Calu3 (cell line): ENCODE results near the gene TXNIP. TPM values are rescaled to one million over a fixed set of nuclear protein-coding genes. Genes with fewer than 3 reads are reported as not detected.

ENCODE experiments used
- BruUV-seq: library from RNA; stranded (reverse); fragments of 400-500 nt; replicated peaks from 2 replicates; lab custom pipeline; 2021; lab: Mats Ljungman, UMichigan
- CTCF ChIA-PET: fragments of 300-600 bp; sonication (Branson Sonifier 250); formaldehyde crosslinking; loops from one replicate; lab custom pipeline; 2022; ENCODE audit warnings: antibody characterized with exemption; lab: Charles Lee
- DNase-seq: peaks from one replicate; pipeline ENCODE4 v3.0.0; 2022
- H3K27ac Mint-ChIP-seq: one replicate; pipeline ENCODE4 v1.8.0; 2022; ENCODE audit warnings: mixed read lengths; ENCODE audit not compliant: unreplicated experiment
- H3K27me3 Mint-ChIP-seq: one replicate; pipeline ENCODE4 v1.8.0; 2022; ENCODE audit warnings: mixed read lengths; ENCODE audit not compliant: unreplicated experiment
- H3K36me3 Mint-ChIP-seq: one replicate; pipeline ENCODE4 v1.8.0; 2022; ENCODE audit warnings: mild to moderate bottlenecking, moderate library complexity, mixed read lengths; ENCODE audit not compliant: insufficient read depth, unreplicated experiment
- H3K4me1 Mint-ChIP-seq: one replicate; pipeline ENCODE4 v1.8.0; 2022; ENCODE audit warnings: mild to moderate bottlenecking, low read depth, mixed read lengths; ENCODE audit not compliant: unreplicated experiment
- H3K4me3 Mint-ChIP-seq: one replicate; pipeline ENCODE4 v1.8.0; 2022; ENCODE audit warnings: mild to moderate bottlenecking, low read depth, moderate library complexity, mixed read lengths; ENCODE audit not compliant: unreplicated experiment
- H3K9me3 Mint-ChIP-seq: one replicate; pipeline ENCODE4 v1.8.0; 2022; ENCODE audit warnings: low read depth, mixed read lengths; ENCODE audit not compliant: unreplicated experiment
- intact Hi-C: fragments of 100-400 bp; cut with micrococcal nuclease; formaldehyde crosslinking; loops from one replicate; pipeline ENCODE4 v1.10.0; 2022; ENCODE audit not compliant: unreplicated experiment
- total RNA-seq: library from RNA; stranded (reverse); gene quantifications from 2 replicates; pipeline ENCODE4 v1.2.3, GENCODE V29; 2022
- TF ChIP-seq, protein P1 (sequence below): fragments of 200-600 bp; IDR thresholded peaks from one replicate; pipeline ENCODE4 v1.8.0; 2022; ENCODE audit warnings: antibody characterized with exemption; ENCODE audit not compliant: unreplicated experiment

Gene TXNIP
- total RNA-seq, 1 experiment from 2014 or later = 18.5 TPM

DNA sequence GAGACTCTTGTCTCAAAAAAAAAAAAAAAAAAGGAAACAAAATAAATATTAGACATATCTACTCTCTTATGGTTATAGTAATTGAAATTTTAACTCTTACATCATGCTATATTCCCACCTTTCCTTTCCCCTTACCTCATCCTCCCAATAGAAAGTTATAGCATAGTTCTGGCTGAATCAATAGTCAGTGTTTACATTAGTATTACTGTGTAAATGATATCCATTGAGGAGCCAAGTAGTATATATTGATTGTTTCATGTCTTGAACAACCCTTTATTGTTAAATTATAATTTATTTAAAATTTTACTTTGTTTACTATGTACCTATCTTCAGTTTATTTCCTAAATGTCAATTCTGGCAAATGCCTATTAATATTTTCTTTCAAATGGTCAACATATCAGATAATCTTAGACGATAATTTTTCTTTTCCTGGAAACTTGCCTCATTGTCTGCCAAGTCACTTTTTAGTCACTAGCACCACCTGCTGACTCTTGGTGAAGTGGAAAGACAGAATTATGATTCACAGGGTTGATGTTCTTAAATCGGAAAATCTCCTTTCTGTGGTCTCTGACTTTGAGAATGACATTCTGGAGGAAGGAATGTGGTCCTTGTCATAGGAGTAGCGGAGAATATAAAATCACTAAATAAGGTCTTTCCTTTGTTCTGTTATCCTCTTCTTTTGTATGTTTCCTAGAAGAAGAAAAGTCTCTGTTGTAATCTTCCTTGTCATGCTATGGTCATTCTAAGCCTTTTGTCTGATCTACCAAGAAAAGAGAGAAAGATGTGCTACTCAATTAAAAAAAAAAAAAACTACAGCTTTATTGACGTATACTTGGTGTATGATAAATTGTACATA lies 16.6 kb upstream of the TXNIP start:
- Mint-ChIP-seq H3K4me3 (no peak overlapping the region), H3K9me3 (no peaks in the 10 kb centered on the region), H3K36me3 (peaks cover 5% of the 10 kb centered on the region), H3K27ac (peak overlapping the region; percentile 58), H3K4me1 (no peaks in the 10 kb centered on the region), H3K27me3 (peaks cover 27% of the 10 kb centered on the region)
- peak; percentile 74 for DNase-seq
- CTCF ChIA-PET = interaction anchor here (0.6 to 5.0 kb wide), 9 partner anchors 12 to 1138 kb away, joined by 3 to 32 read pairs (median 5); partner anchors contain the start of genes NUDT17 and PIAS3
- no TSS peak for BruUV-seq
- TF ChIP-seq, protein P1, sequence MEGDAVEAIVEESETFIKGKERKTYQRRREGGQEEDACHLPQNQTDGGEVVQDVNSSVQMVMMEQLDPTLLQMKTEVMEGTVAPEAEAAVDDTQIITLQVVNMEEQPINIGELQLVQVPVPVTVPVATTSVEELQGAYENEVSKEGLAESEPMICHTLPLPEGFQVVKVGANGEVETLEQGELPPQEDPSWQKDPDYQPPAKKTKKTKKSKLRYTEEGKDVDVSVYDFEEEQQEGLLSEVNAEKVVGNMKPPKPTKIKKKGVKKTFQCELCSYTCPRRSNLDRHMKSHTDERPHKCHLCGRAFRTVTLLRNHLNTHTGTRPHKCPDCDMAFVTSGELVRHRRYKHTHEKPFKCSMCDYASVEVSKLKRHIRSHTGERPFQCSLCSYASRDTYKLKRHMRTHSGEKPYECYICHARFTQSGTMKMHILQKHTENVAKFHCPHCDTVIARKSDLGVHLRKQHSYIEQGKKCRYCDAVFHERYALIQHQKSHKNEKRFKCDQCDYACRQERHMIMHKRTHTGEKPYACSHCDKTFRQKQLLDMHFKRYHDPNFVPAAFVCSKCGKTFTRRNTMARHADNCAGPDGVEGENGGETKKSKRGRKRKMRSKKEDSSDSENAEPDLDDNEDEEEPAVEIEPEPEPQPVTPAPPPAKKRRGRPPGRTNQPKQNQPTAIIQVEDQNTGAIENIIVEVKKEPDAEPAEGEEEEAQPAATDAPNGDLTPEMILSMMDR = peak; percentile 61
- intact Hi-C loops = no loop called here

GRCh38 chr1:146010126-146010738 lies 13.9 kb upstream of the TXNIP start:
- DNase-seq = no peak
- intact Hi-C loops = loop anchor here (1.0 kb wide), 1 partner anchor 165 kb away; the partner anchor contains the start of gene NUDT17
- Mint-ChIP-seq H3K36me3 (peaks cover 5% of the 10 kb centered on the region), H3K4me3 (no peak overlapping the region), H3K9me3 (no peaks in the 10 kb centered on the region), H3K27me3 (no peaks in the 10 kb centered on the region), H3K4me1 (no peaks in the 10 kb centered on the region), H3K27ac (no peak overlapping the region)
- BruUV-seq = no TSS peak
- TF ChIP-seq, protein P1 = no peak
- CTCF ChIA-PET = interaction anchor here (5.0 kb wide), 1 partner anchor 32 kb away, joined by 32 read pairs; no protein-coding TSS in a partner anchor

DNA sequence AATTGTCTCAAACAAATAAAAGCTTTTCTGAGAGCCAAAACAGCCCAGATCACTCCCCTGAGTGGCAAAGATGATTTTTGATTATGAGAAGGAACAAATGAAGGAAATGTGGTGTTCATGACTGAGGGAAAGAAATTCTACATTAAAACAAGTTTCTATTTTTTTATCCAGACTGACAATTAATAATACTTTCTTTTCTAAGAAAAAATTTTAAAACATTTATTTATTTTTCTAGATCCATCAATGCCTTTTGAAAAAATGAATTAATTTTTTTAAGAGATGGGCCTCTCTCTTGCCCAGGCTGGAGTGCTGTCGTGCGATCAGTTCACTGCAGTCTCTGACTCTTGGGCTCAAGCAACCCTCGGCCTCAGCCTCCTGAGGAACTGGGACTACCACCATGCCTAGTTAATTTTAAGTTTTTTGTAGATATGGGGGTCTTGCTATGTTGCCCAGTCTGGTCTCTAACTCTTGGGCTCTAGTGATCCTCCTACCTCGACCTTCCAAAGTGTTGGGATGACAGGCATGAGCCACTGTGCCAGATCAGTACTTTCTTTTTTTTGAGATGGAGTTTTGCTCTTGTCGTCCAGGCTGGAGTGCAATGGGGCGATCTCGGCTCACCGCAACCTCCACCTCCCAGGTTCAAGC lies 11.2 kb upstream of the TXNIP start:
- BruUV-seq = no TSS peak
- intact Hi-C loops = loop anchor here (1.0 to 2.0 kb wide), 2 partner anchors 29 to 117 kb away; no protein-coding TSS in a partner anchor
- no peak overlapping the region for H3K27ac Mint-ChIP-seq
- CTCF ChIA-PET = interaction anchor here (0.6 to 2.2 kb wide), 5 partner anchors 20 to 162 kb away, joined by 3 to 31 read pairs (median 4); partner anchors contain the start of genes LIX1L and NUDT17
- H3K27me3 Mint-ChIP-seq = no peaks in the 10 kb centered on the region
- H3K4me1 Mint-ChIP-seq = no peaks in the 10 kb centered on the region
- no peak overlapping the region for H3K4me3 Mint-ChIP-seq
- no peaks in the 10 kb centered on the region for H3K36me3 Mint-ChIP-seq
- H3K9me3 Mint-ChIP-seq = no peaks in the 10 kb centered on the region
- no peak for DNase-seq
- TF ChIP-seq, protein P1 = no peak

DNA sequence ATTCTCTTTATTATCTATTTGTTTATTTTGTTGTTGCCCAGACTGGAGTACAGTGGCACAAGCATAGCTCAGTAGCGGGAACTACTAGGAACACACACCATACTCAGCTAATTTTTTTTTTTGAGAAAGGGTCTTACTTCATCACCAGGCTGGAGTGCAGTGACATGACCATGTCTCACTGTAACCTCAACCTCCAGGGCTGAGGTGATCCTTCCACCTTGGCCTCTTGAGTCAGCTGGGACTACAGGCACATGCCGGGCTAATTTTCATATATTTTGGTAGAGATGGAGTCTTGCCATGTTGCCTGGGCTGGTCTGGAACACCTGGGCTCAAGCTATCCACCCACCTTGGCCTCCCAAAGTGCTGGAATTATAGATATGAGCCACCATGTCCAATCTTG lies 5.3 kb upstream of the TXNIP start:
- H3K27me3 Mint-ChIP-seq = no peaks in the 10 kb centered on the region
- no peak for DNase-seq
- no peak overlapping the region for H3K27ac Mint-ChIP-seq
- peaks cover 30% of the 10 kb centered on the region for H3K4me1 Mint-ChIP-seq
- intact Hi-C loops = no loop called here
- no peak overlapping the region for H3K4me3 Mint-ChIP-seq
- peaks cover 7% of the 10 kb centered on the region for H3K36me3 Mint-ChIP-seq
- CTCF ChIA-PET = interaction anchor here (0.5 to 1.5 kb wide), 3 partner anchors 11 to 273 kb away, joined by 4 to 11 read pairs (median 5); no protein-coding TSS in a partner anchor
- no TSS peak for BruUV-seq
- TF ChIP-seq, protein P1 = no peak
- no peaks in the 10 kb centered on the region for H3K9me3 Mint-ChIP-seq
